GM12878 (cell line): Measurements from ENCODE around the gene GABPB2. TPM values are rescaled to one million over a fixed set of nuclear protein-coding genes. Genes with fewer than 3 reads are reported as not detected.

Source experiments
- ESRRA ChIP-seq: IDR thresholded peaks from 2 replicates; pipeline ENCODE4 v1.6.1; 2012; ENCODE audit warnings: mild to moderate bottlenecking, low read length, improper control_type of control experiment
- HDAC2 ChIP-seq: fragments of 200-600 bp; sonication (generic); IDR thresholded peaks from 2 replicates; pipeline ENCODE4 v1.6.1; 2017
- IRF4 ChIP-seq: IDR thresholded peaks from 2 replicates; pipeline ENCODE4 v1.6.1; 2011; ENCODE audit warnings: low read depth, low read length
- MTA2 ChIP-seq: fragments of 450-650 bp; IDR thresholded peaks from 2 replicates; pipeline ENCODE4 v1.6.1; 2016; ENCODE audit warnings: low read depth, mild to moderate bottlenecking, moderate library complexity
- NR2C2 ChIP-seq: IDR thresholded peaks from 2 replicates; pipeline ENCODE4 v1.6.1; 2011; ENCODE audit warnings: borderline replicate concordance, low read depth; ENCODE audit not compliant: control insufficient read depth, insufficient read length
- TCF12 ChIP-seq: IDR thresholded peaks from 2 replicates; pipeline ENCODE4 v1.6.1; 2011; ENCODE audit warnings: low read depth, mild to moderate bottlenecking, low read length
- ZNF207 ChIP-seq: fragments of 450-650 bp; IDR thresholded peaks from 2 replicates; pipeline ENCODE4 v1.6.1; 2014; ENCODE audit warnings: antibody characterized with exemption, mild to moderate bottlenecking, borderline replicate concordance
- ZNF217 ChIP-seq: fragments of 450-650 bp; IDR thresholded peaks from 2 replicates; pipeline ENCODE4 v1.6.1; 2017; ENCODE audit warnings: antibody characterized with exemption, mild to moderate bottlenecking
- polyA plus RNA-seq, 11 experiments: library from polyadenylated mRNA; depleted of rRNA in 4 of 11; unstranded in 6 of 11; stranded (reverse) in 5 of 11; fragments of >200 nt; fragmentation: Nextera tagmentation in 4 of 11; fragmentation: Illumina TruSeq in 1 of 11; extraction: Ambion mirVana in 4 of 11; extraction: Trizol in 1 of 11; gene quantifications; 1 replicate in 1 of 11; 2 replicates in 10 of 11; pipeline versions ENCODE4 v1.2.1 to v1.2.3, GENCODE V29; 2011 to 2016; ENCODE audit warnings: inconsistent platforms in 2 of 11, missing spikeins in 2 of 11, low read depth in 1 of 11
- total RNA-seq, 4 experiments: library from RNA; depleted of rRNA in 3 of 4; stranded (reverse); fragments of >200 nt in 3 of 4; fragmentation: Illumina TruSeq in 1 of 4; extraction: Trizol in 1 of 4; gene quantifications; 2 replicates each; pipeline versions ENCODE4 v1.2.1 to v1.2.3, GENCODE V29; 2013 to 2021
- TF ChIP-seq, protein P1 (sequence below): fragments of 450-650 bp; IDR thresholded peaks from 2 replicates; pipeline ENCODE4 v1.6.1; 2018; ENCODE audit warnings: borderline replicate concordance, mild to moderate bottlenecking; ENCODE audit not compliant: partially characterized antibody
- TF ChIP-seq, protein P2 (sequence below): fragments of 150-350 bp; IDR thresholded peaks from 2 replicates; pipeline ENCODE4 v1.6.1; 2016; ENCODE audit warnings: low read depth, low read length
- TF ChIP-seq, protein P3 (sequence below): fragments of 450-650 bp; IDR thresholded peaks from 2 replicates; pipeline ENCODE4 v1.6.1; 2017; ENCODE audit warnings: mild to moderate bottlenecking, moderate library complexity
- TF ChIP-seq, protein P4 (sequence below): IDR thresholded peaks from 2 replicates; pipeline ENCODE4 v1.6.1; 2011; ENCODE audit warnings: low read depth, mild to moderate bottlenecking, low read length, moderate library complexity, borderline replicate concordance; ENCODE audit errors: extremely low read depth
- TF ChIP-seq, protein P5 (sequence below): IDR thresholded peaks from 2 replicates; pipeline ENCODE4 v1.6.1; 2012; ENCODE audit warnings: low read length, inconsistent platforms
- TF ChIP-seq, protein P6 (sequence below): IDR thresholded peaks from 2 replicates; pipeline ENCODE4 v1.6.1; 2012; ENCODE audit warnings: mild to moderate bottlenecking, low read depth, low read length

The GABPB2 gene
- total and polyA plus RNA-seq, 10 of the 15 experiments (the other 5 are each of a cell fraction or from before 2014, with no cell fraction given): 2.3 to 10.5 (median 6.9) TPM

DNA sequence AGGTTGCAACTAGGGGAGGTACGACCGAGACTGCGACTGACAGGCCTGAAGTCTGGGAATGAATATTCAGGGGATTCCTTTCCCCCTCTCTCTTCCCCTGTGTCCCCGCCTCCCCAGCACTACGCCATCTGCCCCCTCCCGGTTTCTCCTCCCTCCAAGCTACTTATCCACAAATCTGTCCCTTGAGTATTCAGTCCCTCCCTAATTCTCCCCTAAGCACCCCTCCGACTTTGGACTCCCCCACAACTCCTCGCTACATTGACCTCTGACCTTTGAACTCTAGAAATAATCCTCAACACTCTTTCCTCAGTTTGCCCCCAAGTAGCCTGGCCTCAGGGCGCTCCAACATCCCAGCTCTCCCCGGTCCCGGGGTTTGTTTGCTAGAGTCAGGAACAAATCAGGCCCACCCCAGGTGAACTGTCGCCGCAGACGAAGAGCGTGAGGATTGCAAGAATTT lies 94.7 kb downstream of the GABPB2 start (continued):
- TF ChIP-seq, protein P1, sequence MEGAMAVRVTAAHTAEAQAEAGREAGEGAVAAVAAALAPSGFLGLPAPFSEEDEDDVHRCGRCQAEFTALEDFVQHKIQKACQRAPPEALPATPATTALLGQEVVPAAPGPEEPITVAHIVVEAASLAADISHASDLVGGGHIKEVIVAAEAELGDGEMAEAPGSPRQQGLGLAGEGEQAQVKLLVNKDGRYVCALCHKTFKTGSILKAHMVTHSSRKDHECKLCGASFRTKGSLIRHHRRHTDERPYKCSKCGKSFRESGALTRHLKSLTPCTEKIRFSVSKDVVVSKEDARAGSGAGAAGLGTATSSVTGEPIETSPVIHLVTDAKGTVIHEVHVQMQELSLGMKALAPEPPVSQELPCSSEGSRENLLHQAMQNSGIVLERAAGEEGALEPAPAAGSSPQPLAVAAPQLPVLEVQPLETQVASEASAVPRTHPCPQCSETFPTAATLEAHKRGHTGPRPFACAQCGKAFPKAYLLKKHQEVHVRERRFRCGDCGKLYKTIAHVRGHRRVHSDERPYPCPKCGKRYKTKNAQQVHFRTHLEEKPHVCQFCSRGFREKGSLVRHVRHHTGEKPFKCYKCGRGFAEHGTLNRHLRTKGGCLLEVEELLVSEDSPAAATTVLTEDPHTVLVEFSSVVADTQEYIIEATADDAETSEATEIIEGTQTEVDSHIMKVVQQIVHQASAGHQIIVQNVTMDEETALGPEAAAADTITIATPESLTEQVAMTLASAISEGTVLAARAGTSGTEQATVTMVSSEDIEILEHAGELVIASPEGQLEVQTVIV: no peak
- TF ChIP-seq, protein P2, sequence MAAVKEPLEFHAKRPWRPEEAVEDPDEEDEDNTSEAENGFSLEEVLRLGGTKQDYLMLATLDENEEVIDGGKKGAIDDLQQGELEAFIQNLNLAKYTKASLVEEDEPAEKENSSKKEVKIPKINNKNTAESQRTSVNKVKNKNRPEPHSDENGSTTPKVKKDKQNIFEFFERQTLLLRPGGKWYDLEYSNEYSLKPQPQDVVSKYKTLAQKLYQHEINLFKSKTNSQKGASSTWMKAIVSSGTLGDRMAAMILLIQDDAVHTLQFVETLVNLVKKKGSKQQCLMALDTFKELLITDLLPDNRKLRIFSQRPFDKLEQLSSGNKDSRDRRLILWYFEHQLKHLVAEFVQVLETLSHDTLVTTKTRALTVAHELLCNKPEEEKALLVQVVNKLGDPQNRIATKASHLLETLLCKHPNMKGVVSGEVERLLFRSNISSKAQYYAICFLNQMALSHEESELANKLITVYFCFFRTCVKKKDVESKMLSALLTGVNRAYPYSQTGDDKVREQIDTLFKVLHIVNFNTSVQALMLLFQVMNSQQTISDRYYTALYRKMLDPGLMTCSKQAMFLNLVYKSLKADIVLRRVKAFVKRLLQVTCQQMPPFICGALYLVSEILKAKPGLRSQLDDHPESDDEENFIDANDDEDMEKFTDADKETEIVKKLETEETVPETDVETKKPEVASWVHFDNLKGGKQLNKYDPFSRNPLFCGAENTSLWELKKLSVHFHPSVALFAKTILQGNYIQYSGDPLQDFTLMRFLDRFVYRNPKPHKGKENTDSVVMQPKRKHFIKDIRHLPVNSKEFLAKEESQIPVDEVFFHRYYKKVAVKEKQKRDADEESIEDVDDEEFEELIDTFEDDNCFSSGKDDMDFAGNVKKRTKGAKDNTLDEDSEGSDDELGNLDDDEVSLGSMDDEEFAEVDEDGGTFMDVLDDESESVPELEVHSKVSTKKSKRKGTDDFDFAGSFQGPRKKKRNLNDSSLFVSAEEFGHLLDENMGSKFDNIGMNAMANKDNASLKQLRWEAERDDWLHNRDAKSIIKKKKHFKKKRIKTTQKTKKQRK: no peak
- no peak for TF ChIP-seq ZNF217
- TF ChIP-seq, protein P3, sequence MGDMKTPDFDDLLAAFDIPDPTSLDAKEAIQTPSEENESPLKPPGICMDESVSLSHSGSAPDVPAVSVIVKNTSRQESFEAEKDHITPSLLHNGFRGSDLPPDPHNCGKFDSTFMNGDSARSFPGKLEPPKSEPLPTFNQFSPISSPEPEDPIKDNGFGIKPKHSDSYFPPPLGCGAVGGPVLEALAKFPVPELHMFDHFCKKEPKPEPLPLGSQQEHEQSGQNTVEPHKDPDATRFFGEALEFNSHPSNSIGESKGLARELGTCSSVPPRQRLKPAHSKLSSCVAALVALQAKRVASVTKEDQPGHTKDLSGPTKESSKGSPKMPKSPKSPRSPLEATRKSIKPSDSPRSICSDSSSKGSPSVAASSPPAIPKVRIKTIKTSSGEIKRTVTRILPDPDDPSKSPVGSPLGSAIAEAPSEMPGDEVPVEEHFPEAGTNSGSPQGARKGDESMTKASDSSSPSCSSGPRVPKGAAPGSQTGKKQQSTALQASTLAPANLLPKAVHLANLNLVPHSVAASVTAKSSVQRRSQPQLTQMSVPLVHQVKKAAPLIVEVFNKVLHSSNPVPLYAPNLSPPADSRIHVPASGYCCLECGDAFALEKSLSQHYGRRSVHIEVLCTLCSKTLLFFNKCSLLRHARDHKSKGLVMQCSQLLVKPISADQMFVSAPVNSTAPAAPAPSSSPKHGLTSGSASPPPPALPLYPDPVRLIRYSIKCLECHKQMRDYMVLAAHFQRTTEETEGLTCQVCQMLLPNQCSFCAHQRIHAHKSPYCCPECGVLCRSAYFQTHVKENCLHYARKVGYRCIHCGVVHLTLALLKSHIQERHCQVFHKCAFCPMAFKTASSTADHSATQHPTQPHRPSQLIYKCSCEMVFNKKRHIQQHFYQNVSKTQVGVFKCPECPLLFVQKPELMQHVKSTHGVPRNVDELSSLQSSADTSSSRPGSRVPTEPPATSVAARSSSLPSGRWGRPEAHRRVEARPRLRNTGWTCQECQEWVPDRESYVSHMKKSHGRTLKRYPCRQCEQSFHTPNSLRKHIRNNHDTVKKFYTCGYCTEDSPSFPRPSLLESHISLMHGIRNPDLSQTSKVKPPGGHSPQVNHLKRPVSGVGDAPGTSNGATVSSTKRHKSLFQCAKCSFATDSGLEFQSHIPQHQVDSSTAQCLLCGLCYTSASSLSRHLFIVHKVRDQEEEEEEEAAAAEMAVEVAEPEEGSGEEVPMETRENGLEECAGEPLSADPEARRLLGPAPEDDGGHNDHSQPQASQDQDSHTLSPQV: no peak
- TF ChIP-seq HDAC2: no peak
- peak; percentile 83 for TF ChIP-seq MTA2
- TF ChIP-seq TCF12: no peak
- TF ChIP-seq, protein P4, sequence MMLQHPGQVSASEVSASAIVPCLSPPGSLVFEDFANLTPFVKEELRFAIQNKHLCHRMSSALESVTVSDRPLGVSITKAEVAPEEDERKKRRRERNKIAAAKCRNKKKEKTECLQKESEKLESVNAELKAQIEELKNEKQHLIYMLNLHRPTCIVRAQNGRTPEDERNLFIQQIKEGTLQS: no peak
- no peak for TF ChIP-seq IRF4
- peak; percentile 71 for TF ChIP-seq NR2C2
- TF ChIP-seq, protein P5, sequence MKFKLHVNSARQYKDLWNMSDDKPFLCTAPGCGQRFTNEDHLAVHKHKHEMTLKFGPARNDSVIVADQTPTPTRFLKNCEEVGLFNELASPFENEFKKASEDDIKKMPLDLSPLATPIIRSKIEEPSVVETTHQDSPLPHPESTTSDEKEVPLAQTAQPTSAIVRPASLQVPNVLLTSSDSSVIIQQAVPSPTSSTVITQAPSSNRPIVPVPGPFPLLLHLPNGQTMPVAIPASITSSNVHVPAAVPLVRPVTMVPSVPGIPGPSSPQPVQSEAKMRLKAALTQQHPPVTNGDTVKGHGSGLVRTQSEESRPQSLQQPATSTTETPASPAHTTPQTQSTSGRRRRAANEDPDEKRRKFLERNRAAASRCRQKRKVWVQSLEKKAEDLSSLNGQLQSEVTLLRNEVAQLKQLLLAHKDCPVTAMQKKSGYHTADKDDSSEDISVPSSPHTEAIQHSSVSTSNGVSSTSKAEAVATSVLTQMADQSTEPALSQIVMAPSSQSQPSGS: no peak
- TF ChIP-seq ESRRA: no peak
- TF ChIP-seq ZNF207: no peak
- TF ChIP-seq, protein P6, sequence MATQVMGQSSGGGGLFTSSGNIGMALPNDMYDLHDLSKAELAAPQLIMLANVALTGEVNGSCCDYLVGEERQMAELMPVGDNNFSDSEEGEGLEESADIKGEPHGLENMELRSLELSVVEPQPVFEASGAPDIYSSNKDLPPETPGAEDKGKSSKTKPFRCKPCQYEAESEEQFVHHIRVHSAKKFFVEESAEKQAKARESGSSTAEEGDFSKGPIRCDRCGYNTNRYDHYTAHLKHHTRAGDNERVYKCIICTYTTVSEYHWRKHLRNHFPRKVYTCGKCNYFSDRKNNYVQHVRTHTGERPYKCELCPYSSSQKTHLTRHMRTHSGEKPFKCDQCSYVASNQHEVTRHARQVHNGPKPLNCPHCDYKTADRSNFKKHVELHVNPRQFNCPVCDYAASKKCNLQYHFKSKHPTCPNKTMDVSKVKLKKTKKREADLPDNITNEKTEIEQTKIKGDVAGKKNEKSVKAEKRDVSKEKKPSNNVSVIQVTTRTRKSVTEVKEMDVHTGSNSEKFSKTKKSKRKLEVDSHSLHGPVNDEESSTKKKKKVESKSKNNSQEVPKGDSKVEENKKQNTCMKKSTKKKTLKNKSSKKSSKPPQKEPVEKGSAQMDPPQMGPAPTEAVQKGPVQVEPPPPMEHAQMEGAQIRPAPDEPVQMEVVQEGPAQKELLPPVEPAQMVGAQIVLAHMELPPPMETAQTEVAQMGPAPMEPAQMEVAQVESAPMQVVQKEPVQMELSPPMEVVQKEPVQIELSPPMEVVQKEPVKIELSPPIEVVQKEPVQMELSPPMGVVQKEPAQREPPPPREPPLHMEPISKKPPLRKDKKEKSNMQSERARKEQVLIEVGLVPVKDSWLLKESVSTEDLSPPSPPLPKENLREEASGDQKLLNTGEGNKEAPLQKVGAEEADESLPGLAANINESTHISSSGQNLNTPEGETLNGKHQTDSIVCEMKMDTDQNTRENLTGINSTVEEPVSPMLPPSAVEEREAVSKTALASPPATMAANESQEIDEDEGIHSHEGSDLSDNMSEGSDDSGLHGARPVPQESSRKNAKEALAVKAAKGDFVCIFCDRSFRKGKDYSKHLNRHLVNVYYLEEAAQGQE: no peak
